HG02571 (cell line): Measurements from ENCODE around the gene NAP1L4.
A peak's percentile ranks its signal among the peaks of the same experiment; 100 is the strongest.
"Not testable (repeated sequence)": the region's sequence is repeated elsewhere in the genome, so short reads cannot be mapped to it uniquely, and the experiment has no call there.

ENCODE experiments used
- ATAC-seq: cut with Tn5 transposase; IDR thresholded peaks from one replicate; pipeline ENCODE4 v1.9.1; 2021; ENCODE audit warnings: mild to moderate bottlenecking, moderate library complexity; ENCODE audit not compliant: unreplicated experiment

NAP1L4 gene

GRCh38 chr11:2938458-2939418 lies 53.4 kb downstream of the NAP1L4 start:
- ATAC-seq, result not testable (repeated sequence)

GRCh38 chr11:2937641-2938457 lies 54.3 kb downstream of the NAP1L4 start:
- not testable (repeated sequence) for ATAC-seq

DNA sequence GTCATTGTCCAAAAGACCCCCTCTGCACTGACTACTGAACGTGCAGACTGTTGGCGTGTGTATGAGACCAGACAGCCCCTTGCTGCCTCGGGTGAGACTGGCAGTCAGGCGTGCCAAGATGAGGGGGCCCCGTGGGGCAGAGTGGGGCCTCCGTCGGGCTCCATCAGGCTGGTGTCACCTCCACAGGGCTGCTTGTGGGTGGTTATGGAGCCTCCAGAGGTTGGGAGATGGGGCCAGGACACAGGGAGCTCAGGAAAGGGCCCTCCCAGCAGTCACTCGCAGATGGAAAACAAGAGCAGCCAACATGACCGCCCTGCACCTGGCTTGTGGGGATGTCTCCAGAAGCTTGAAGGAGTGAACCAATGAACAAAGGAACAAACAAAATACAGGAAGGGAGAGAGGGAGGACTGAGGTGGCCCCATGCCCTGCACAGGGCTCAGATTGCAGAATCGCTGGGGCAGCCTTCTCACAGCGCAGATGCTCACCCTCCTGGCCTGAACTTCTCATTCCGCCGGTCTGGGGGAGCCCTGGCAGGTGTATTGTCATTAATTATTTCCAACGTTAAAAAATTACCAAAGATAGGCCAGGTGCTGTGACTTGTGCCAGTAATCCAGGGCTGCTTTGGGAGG lies 57.4 kb downstream of the NAP1L4 start:
- no peak for ATAC-seq

DNA sequence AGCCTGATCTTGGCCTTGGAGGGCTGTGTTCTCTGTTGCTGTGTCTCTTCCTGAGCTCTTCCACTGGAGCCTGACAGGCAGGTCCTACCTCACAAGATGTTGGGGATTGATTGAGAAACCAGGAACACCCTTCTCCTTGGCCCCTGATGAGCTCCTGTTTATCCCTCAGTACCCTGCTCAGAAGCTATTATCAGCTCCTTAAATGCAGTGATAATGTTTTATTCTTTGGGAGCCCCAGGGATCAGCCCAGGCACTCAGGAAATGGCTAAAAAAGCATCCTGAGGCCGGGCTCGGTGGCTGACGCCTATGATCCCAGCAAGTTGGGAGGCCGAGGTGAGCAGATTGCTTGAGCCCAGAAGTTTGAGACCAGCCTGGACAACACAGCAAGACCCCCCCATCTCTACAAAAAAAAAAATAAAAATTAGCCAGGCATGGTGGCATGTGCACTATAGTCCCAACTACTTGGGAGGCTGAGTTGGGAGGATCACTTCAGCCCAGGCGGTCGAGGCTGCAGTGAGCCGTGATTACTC lies 58.0 kb downstream of the NAP1L4 start:
- ATAC-seq, result no peak

- no peak for ATAC-seq
Measured at GRCh38 chr11:2933375-2934020, 58.6 kb downstream of the NAP1L4 start.

GRCh38 chr11:2932850-2933251 lies 59.3 kb downstream of the NAP1L4 start:
- ATAC-seq, result no peak

- ATAC-seq, result no peak
Measured at GRCh38 chr11:2931771-2932738, 60.1 kb downstream of the NAP1L4 start.

DNA sequence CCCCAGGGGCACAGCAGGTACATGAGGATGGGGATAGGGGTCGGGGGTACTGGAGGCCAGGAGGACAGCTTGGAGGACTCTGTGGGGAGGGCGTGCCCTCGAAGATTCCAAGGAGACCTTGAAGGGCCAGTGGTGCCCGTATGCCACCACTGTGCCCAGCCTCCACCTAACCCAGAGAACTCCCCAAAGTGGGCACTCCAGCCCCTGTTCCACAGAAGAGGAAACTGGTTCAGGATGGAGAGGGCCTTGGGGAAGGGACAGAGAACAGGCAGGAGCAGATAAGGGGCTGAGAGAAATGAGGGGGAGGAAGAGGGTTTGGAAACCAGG lies 60.7 kb downstream of the NAP1L4 start:
- no peak for ATAC-seq

GRCh38 chr11:2930704-2931419 lies 61.3 kb downstream of the NAP1L4 start:
- no peak for ATAC-seq

DNA sequence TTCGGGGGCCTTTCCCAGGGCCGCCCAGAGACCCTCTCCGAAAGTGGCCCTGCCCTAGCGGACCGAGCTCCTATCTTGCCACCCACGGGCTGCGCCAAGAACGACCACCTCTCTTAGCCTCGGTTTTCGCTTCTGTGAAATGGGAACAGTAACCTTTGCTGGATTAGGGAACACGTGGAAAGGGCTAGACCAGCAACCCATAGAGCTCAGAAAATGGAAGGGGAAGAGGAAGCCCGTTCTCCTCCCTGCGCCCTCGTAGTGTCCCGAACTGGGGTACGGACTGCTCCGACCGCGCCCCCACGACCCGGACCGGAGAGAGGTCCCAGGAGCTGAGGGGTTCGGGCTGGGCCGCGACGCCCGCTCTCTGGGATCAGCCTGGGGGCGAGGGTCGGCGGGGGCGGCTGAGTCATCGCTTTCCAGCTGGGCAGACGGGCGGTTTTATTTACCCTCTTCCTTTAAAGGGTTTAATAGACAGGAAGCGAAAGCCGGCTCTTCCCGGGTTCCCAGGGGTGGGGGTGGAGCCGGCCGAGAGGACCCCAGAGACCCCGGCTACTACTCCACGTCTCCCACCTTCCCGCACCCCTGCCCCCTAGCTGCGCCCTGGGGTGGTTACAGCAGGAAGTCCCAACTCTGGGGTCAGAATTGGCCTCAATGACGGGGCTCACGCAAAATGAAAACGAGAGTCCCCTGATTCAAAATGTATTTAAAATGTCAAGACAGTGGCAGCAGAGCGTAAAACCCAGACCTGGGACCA lies 62.0 kb downstream of the NAP1L4 start:
- peak; percentile 39 for ATAC-seq

DNA sequence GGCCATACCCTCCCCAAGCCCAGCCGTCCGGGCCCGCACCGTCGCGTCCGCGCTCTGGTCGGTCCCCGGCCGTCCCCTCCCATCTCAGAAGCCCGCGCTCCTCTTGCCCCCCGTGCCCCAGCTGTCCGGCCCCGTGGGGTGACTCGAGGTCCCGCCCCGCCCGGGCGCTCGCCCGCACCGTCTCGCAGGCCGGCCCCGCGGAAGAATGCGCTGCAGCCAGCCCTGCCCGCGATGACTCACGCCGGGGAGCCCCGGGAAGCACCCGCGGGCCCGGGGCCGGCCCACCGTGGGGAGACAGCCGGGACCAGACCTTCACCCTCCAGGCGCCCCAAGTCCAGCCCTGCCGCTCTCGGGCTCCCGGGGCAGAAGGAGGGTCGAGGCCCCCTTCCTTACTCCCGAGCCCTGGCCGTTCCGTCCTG lies 62.6 kb downstream of the NAP1L4 start:
- ATAC-seq, result no peak

DNA sequence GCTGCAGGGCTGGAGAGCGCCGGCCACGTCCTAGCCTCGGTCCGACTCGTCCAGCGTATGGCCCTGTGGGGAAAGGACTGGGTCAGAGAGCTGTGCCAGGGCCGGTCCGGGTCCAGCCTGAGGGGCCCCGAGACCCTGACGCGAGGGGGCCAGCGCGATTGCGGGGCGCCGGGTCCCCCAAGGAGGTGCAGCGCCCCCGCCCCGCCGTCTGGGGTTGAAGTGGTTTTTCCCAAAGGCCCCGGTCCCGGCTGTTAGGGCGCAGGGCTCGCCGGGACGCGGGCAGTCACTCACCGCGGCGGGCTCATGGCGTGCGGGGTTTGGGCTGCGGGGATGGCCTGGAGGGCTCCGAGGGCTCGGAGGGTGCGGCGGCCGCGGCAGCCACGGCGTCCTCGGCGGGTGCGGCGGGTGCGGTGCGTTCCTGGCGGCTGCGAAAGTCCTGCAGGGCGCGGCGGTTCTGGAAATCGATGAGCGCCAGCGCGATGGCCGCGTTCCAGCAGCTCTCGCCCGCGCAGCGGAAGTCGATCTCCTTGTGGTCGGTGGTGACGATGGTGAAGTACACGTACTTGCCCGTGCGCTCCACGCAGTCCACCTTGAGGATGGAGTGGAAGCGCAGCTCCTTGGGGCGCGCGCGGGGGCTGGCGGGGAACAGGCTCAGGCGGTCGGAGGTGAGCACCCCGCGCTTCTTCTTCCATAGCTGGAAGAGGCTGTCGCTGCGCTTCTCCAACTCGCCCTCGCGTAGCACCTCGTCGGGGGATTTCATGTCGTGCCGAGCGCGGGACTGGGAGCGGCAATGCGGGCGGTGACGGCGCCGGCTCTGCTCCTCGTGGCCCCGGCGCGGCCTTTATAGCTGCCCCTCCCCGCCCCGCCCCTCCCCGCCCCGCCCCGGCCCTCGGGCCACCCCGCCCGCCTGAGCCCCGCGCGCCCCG lies 63.3 kb downstream of the NAP1L4 start, which contains the start of gene PHLDA2:
TSS of gene PHLDA2 (minus strand) at position 816 of the 926 bp plus-strand sequence. CDS start at position 760, 56 bp downstream.
- ATAC-seq, result no peak

GRCh38 chr11:2927851-2928604 lies 64.1 kb downstream of the NAP1L4 start:
- no peak for ATAC-seq

- no peak for ATAC-seq
Measured at GRCh38 chr11:2927121-2927800, 64.9 kb downstream of the NAP1L4 start.

DNA sequence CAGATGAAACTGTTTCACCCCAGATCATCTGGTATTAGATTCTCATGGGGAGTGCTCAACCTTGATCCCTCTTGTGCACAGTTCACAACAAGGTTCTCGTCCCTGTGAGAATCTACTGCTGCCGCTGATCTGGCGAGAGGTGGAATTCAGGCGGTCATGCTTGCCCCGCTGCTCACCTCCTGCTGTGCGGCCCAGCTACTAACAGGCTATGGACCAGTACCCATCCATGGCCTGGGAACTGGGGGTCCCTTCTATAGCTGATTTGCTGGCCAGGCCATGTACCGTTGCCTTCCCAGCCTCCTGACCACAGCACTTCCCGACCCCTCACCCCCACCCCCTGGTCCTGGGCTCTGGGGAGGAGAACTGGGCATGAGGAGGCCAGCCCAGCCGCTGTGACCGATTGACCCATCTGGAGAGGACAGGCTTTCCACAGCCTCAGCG lies 65.5 kb downstream of the NAP1L4 start:
- no peak for ATAC-seq
